GM19438 (cell line): Measurements from ENCODE around the gene RSPO1.

Source experiments
- ATAC-seq: cut with Tn5 transposase; IDR thresholded peaks from one replicate; pipeline ENCODE4 v1.9.1; 2021; ENCODE audit warnings: low read depth; ENCODE audit not compliant: unreplicated experiment

The RSPO1 gene

GRCh38 chr1:37657620-37658412 is 23.1 kb upstream of the RSPO1 start:
- no peak for ATAC-seq

GRCh38 chr1:37656881-37657280 is 22.2 kb upstream of the RSPO1 start:
- no peak for ATAC-seq

GRCh38 chr1:37656026-37656425 is 21.3 kb upstream of the RSPO1 start:
- ATAC-seq = no peak

- no peak for ATAC-seq
Measured at GRCh38 chr1:37655274-37655673, 20.6 kb upstream of the RSPO1 start.

- ATAC-seq = no peak
Measured at GRCh38 chr1:37653906-37654305, 19.2 kb upstream of the RSPO1 start.

- no peak for ATAC-seq
Measured at GRCh38 chr1:37652976-37653375, 18.3 kb upstream of the RSPO1 start.

- ATAC-seq = no peak
Measured at GRCh38 chr1:37651803-37652202, 17.1 kb upstream of the RSPO1 start.

GRCh38 chr1:37650721-37651120 is 16.0 kb upstream of the RSPO1 start:
- no peak for ATAC-seq

- ATAC-seq = no peak
Measured at GRCh38 chr1:37650173-37650572, 15.5 kb upstream of the RSPO1 start.

GRCh38 chr1:37647281-37647680 is 12.6 kb upstream of the RSPO1 start:
- no peak for ATAC-seq

- no peak for ATAC-seq
Measured at GRCh38 chr1:37641059-37641458, 6.4 kb upstream of the RSPO1 start.

- no peak for ATAC-seq
Measured at GRCh38 chr1:37636435-37636834, 1.7 kb upstream of the RSPO1 start.

- no peak for ATAC-seq
Measured at GRCh38 chr1:37634992-37635902, 555 bp upstream of the RSPO1 start.

- ATAC-seq = no peak
Measured at GRCh38 chr1:37633938-37634243, 801 bp downstream of the RSPO1 start.

- ATAC-seq = no peak
Measured at GRCh38 chr1:37633040-37633937, 1.4 kb downstream of the RSPO1 start.

- ATAC-seq = no peak
Measured at GRCh38 chr1:37631036-37631435, 3.7 kb downstream of the RSPO1 start.

GRCh38 chr1:37630426-37631028 is 4.2 kb downstream of the RSPO1 start:
- no peak for ATAC-seq

GRCh38 chr1:37629726-37630425 is 4.8 kb downstream of the RSPO1 start:
- no peak for ATAC-seq

GRCh38 chr1:37629008-37629407 is 5.7 kb downstream of the RSPO1 start:
- ATAC-seq = no peak

- ATAC-seq = no peak
Measured at GRCh38 chr1:37628026-37628556, 6.6 kb downstream of the RSPO1 start.
